Endometrial microvascular endothelial cells (primary cell): ENCODE measurements around the gene ZNF175. TPM values are rescaled to one million over a fixed set of nuclear protein-coding genes. Genes with fewer than 3 reads are reported as not detected.

ENCODE experiments used
- in situ Hi-C: cut with HindIII; loops from 2 replicates; pipeline ENCODE4 v1.10.0; 2017; ENCODE audit warnings: low sequenced_read_pairs, low pct_unique_long_range_greater_than_20kb; ENCODE audit errors: inconsistent ontology term
- total RNA-seq: library from RNA; depleted of rRNA; stranded (reverse); fragments of >200 nt; gene quantifications from one replicate; pipeline ENCODE4 v1.2.3, GENCODE V29; 2015; ENCODE audit errors: inconsistent ontology term

ZNF175 gene
- total RNA-seq, 1 donor from 2014 or later: 7.0 TPM

DNA sequence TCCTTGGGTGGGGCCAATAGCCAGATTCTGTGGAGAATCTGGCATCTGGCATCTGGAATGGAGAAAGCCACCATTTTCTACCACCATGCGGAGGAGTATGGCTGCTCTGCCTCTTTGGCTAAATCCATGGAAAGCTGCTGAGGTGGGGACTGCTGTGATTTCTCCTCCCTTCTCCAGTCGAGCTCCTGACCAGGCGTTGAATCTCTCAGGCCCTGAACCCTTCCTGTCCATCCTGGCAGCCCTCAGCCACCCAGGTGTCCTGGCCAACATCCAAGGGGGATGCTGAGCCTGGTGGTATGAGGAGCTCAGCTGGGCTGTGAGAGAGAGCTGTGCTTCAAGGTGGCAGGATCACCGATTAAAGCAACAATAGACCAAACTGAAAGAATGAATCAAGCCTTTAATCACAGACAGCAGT, 22.2 kb upstream of the ZNF175 start:
- in situ Hi-C loops: no loop called here

DNA sequence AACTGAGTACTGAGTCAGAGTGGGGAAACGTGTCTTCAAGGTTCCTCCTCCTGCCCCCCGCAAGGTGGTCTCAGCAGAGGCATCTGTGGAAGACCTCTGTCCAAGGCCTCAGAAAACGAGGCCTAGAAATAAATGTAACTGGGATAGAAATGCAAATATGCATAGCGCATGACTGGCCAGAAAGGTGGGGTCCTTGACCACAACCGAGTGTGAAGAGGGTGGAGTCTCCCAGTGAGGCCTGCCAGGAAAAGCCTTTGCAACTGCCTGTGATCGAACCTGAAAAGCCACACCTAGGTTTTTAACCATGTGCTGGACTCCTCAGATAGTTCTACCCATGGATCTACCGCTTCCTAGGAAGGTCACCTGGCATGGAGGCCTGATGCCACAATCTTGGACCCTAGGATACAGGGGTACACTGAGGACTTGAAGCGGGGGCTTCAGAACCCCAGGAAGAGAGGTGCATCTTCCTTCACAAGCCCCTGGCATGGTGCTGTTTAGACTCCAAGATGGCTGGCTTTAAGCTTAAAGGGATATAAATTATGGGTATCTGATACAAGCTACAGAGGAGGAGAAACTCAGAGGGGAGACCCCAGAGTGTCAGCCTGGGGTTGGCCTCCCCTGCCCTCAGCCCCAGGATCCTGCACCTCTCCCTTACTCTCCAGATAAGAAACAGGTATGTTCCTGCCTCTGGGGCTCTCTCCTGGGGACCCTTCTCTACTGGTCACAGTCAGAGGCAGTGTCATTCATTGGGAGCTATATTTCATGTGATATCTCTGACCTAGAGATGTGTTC, 21.4 kb upstream of the ZNF175 start:
- in situ Hi-C loops: no loop called here

DNA sequence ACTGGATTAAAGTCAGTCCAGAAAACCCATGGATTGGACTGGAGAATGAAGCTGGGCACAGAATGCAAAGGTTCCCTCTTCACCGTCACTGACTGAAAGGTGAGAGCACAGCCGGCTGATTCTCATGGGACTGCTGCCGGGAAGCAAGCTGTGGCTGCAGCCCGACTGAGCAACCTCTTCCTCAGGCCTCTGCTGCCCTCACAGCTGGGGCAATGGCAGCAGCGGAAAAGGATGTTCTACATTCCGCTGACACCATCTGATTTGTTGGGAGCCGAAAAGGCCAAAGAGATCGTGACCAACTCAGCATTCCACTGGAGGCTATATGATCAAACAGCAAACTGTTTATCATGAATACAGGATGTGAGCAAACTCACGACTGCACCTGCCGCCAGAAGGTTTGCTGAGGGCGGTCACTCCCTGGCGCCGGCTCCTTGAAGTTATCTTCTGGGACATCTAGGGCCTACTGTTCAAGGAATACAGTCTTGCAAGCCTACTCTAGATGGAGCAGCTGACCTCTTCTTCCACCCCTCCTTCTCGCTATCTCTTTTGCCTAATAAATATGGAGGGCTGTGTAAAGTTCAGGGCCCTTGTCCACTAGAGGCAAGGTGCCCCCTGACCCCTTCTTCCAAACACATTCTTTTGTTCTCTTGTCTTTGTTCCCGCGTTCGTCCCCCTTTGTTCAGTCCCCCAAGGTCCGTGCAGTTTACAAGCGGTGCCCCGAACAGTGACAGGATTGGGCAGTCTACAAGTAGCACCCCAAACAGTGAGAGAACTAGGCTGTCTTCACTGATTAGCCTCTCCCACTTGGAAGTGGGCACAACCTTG, 20.0 kb upstream of the ZNF175 start:
- in situ Hi-C loops: no loop called here

DNA sequence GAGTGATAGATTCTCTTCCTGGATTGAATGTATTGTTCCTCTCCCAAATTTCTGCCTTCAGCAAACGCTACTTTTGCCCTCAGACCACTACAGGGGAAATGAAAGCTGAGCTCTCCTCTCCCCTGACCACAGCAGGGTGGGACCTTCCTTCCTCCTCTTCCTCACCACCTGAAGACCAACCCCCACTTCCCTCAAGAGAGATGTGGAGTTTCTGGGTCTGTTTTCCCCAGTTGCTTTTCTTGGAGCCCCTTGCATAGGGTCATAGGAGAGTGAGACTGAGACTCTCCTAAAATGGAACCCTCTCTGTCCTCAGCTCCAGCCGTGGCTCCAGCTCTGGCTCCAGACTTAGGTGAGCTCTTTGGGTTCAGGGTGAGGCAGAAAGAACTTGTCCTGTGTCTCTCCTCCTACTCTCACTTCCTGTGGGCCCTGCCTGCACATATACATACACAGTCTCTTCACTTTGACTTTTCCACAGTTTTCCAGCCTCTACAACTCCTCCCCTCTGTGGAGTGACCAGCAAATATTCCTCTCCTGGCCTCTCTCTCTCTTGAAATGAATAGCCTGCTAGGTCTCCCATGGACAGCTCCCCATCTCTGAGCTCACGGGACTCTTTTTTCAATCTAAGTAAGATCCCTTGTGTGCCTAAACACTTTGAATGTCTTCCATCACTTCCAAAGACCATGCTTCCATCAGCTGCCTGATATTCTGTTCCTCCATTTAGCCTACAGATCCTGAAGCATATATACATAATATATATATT, 19.2 kb upstream of the ZNF175 start:
- in situ Hi-C loops: no loop called here

DNA sequence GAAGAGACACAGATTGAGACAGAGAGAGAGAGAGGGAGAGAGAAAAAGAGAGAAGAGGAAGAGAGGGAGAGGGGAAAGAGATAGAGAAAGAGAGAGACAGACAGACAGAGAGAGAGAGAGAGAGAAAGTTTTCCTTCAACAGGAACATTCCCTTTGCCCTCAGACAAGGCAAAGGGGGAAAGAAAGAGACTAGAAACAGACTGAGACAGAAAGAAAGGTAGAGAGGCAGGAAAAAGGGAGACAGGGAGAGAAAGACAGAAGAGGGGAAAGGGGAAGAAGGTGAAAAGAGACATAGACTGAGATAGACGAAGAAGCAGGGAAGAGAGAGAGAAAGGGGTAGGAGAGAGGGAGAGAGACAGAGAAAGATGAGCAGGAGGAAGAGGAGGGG, 18.5 kb upstream of the ZNF175 start:
- in situ Hi-C loops: no loop called here

DNA sequence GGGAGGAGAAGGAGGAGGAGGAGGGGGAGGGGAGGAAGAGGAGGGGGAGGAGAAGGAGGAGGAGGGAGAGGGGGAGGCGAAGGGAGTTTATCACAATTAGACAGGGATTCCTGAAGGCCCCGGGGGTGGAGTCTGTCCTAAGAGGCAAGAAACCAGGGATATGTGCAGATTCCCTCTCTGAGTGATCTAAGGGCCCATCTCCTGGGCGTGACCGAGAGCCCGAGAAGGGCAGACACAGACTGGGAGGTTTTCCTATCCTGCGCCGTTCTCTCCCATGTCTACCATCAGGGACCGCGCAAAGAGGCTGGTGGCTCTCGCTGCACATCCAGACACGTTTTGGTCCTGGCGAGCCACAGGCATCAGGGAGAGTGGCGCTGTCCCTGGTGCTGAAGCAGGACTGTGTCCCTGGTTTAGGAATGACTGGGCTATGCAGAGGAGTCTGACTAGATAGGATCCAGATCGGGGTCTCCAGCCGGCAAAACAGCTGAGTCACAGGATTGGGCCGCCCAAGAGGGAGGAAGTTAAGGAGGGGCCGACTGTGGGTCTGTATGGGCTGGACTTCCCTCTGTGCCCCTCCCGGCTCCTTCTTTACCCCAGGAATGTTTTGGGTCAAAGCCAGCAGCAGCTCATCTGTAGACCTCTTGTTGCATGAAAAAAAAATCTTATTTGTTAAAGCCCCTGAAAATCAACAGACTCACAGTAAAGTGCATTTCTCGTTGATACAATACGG, 17.9 kb upstream of the ZNF175 start:
- in situ Hi-C loops: no loop called here

DNA sequence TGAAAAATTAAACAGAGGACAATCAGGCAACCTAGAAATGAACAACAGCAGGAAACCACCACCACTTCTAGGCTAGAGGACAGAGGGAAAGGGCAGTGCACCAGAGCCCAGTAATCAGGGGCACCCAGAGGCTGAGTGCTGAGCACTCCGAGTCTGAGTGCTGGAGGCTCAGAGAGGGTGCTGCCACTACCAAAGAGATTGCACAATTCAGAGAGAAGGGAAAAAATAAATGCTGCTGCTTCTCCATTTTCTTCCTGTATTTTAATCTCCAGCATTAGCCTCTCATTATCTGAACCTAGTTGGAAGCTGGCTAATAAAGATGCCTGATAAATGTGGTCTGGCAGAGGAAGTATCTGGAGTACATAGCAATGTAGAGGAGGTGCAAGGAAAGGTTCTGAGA, 11.8 kb upstream of the ZNF175 start:
- in situ Hi-C loops: no loop called here

DNA sequence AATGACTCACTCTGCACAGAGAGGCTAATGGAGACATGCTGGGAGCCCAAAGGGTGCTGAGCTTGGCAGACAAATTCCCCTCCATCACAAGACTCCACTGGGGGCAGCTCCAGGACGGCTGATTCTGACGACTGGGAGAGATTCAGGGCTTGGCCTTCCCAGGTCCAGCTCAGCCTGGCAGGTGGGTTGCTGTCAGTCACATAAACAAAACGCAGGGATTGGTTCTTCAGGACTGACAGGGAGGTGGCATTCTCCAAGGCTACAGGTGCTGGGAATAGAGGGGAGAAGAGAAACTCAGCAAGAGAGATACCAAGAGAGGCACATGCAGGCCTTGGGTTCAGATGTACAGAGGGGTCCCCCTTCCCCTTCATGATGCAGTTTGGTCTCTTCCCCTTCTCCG, 10.7 kb upstream of the ZNF175 start:
- in situ Hi-C loops: no loop called here

DNA sequence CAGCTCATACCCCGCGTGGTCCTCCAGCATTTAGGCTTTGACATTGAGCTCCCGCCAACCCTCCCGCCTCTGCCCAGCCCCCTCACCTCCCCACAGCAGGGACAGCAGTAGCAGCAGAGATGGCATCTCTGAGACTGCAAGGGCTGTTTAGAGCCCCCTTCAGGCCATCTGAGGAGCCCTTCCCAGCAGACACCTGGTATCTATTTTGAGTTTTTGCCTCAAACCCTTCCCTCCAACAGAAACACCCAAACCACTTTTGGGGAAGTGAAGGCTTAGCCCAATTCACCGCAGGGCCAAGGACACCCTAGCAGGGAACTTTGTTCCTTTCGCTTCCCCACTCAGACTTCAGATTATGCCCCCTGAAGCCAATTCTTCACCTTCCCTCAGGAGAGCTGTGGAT, 6.3 kb upstream of the ZNF175 start:
- in situ Hi-C loops: no loop called here

DNA sequence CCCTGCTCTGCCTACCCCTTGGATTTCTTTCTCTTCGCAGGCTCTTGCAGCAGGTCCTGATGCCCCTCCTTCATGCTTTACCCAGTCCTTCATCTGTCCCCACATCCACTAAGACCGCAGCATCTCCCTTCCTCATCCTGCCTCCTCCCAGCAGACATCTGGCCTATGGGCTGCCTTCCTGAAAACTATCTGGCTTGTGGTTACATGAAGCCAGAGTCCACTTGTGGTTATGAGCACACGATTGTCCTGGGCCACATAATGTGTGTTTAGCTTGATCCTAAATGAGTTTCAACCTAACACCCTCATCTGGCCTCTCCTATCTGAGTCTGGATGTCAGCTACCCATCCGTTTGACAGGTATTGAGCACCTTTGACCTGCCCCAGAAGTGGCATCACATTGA, 5.5 kb upstream of the ZNF175 start:
- in situ Hi-C loops: no loop called here

DNA sequence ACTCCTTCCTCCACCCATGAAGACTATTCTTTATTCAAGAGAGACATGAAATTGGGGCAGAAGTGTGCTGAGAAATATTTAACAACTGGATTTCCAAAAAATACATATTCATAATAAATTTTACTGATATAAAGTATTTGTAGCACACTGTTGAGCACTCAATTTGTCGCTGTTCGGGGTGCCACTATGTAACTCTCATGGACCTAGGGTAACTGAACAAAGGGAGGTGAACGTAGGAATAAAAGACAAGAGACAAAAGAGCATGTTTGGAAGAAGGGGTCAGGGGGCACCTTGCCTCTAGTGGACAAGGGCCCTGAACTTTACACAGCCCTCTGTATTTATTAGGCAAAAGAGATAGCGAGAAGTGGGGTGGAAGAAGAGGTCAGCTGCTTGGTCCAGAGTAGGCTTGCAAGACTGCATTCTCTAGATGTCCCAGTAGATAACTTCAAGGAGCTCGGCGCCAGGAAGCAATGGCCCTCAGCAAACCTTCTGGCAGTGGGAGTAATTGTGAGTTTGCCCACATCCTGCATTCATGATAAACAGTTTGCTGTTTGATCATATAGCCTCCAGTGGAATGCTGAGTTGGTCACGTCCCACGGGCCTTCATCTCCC, 4.5 kb upstream of the ZNF175 start:
- in situ Hi-C loops: no loop called here

DNA sequence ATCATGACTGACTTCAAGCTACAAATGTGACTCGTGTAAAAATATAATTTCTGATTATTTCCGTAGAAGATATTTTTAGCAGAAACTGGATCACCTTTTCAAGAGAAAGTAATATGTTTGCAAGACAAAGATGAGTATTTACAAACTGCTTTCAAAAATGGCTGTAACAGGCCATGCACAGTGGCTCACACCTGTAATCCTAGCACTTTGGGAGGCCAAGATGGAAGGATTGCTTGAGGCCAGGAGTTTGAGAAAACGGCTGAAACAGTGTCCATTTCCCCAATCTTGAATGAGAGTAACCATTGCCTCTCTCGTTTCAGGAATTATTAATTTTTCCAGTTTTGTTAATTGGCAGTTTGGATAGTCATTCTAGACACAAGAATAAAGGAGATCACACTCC, 3.5 kb upstream of the ZNF175 start:
- in situ Hi-C loops: no loop called here

DNA sequence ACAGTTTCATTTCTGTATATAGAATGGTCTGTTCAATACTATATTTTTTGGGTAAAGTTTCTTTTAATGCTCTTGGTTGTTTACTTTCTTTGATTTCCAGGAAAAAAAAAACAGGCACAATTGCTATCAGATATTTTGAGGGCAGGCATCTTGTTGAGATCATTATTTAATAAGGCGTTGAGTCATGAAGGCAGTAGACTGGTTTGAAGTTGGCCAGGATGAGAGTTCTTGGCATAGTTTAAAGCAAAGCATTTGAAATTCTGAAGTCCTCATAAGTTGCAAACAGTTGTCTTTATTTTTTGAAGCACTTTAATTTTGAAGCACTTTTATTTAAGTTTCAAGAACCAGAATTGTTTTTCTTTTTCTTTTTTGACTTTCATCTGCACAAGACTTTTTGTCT, 2.6 kb upstream of the ZNF175 start:
- in situ Hi-C loops: no loop called here

DNA sequence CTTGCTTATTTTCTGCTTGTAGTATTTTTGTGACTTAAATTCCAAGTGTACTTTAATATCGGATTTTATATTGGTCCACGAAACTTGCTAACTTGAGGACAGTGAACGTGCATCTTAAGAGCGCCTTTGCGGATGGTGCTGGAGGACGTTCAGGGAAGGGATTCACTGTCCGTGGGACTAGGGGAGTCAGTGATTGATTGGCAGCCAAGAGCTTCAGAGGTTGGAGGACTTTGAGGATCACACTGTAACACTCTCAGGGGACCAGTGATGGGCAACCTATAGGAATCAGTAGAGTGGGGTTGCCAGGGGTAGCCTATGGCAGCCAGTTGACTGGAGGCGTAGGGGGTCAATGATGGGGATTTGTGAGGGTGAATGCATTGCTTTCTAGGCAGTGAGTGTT, 516 bp downstream of the ZNF175 start:
- in situ Hi-C loops: no loop called here

DNA sequence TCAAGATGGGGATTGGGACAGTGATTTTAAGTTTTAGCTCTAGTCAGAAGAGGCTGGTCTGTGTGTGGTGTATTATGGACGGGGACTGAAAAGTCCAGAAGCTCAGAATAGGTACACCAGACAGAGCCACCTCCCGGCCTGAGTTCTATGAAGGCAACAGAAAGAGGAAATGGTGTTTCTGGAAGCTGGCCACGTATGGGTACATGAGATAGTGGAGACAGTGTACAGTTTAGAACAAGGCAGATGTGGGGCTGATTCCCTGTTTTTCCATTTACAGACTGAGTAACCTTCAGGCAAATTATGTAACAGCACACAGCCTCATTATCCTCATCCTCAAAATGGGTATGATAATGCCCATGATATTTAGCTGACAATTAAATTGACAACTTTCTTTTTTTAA, 1.3 kb downstream of the ZNF175 start:
- in situ Hi-C loops: no loop called here

DNA sequence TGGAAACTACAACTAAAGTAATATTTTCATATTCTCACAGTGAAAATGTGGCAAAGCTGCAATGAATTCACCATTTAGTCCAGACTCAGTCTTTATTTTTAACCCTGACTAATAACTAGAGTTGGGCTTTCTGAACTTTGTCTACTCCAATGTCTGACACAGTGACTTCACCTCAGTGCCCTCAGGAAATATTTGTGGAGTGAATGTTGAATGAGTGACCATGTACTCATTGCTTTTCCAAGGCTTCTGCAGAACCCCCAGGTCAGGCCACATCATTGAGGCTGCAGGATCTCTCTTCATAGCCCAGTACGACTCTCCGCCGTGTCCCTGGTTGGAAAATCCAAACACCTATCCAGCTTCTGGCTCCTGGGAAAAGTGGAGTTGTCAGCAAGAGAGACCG, 1.8 kb downstream of the ZNF175 start:
- in situ Hi-C loops: no loop called here

DNA sequence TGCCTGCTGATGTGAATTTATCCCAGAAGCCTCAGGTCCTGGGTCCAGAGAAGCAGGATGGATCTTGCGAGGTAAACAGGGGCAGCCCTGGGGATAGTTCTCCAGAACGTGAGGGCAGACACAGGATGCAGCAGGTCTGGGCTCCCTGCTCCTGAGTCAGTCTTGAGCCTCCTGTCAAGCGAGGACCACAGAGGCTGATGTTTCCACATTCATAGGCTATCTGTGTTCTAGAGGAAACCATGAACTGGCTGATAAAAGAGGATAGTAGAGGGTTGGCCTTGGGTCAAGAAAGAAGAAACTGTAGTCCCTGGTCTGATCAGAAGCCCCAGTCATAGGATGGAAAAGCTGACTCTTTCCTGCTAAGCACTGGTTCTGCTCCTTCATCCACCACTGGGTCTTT, 2.2 kb downstream of the ZNF175 start:
- in situ Hi-C loops: no loop called here

DNA sequence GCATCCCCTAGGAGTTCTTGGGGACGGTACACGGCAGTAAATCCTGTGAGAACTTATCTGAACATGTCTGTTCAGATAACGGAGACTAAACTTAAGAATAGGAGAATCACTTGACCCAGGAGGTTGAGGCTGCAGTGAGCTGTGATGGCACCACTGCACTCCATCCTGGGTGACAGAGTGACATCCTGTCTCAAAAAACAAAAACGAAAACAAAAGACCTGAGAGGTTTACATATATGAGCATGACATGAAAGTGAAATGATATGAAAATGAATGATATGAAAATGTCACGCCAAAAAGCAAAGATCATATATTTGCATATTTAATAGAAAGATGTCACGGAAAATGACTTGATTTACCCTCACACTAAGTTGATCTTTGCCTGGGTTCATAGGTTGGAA, 5.8 kb downstream of the ZNF175 start:
- in situ Hi-C loops: no loop called here
